DND-41 (cell line): ENCODE data around the gene DPY19L1.

ENCODE experiments used
- ATAC-seq: fragments of 200-7000 bp; cut with Tn5 transposase; 3 replicates; pipeline ENCODE4 v1.9.1; 2021; ENCODE audit warnings: low read depth; ENCODE audit not compliant: insufficient read depth
- DNase-seq: peaks from one replicate; pipeline ENCODE4 v3.0.0-alpha.2; 2020
- H2AFZ ChIP-seq: 2 replicates; pipeline ENCODE4 v1.6.0; 2012; ENCODE audit warnings: low read depth, low read length
- H3K27ac ChIP-seq: 2 replicates; pipeline ENCODE4 v1.5.1; 2012; ENCODE audit warnings: low read length, inconsistent platforms
- H3K27me3 ChIP-seq: fragments of 200-600 bp; sonication (generic); 2 replicates; pipeline ENCODE4 v1.6.0; 2012; ENCODE audit warnings: low read length, mild to moderate bottlenecking, inconsistent platforms; ENCODE audit not compliant: insufficient read depth, poor library complexity
- H3K36me3 ChIP-seq: 2 replicates; pipeline ENCODE4 v1.5.1; 2012; ENCODE audit warnings: low read length, inconsistent platforms; ENCODE audit not compliant: insufficient read depth
- H3K4me1 ChIP-seq: 2 replicates; pipeline ENCODE4 v1.5.1; 2012; ENCODE audit warnings: mild to moderate bottlenecking, low read length; ENCODE audit not compliant: insufficient read depth
- H3K4me2 ChIP-seq: 2 replicates; pipeline ENCODE4 v1.6.0; 2012; ENCODE audit warnings: mild to moderate bottlenecking, moderate library complexity, low read length, inconsistent platforms; ENCODE audit not compliant: insufficient read depth
- H3K4me3 ChIP-seq, 2 experiments: fragments of 200-600 bp in 1 of 2; shearing (Covaris generic) in 1 of 2; 2 replicates each; pipeline ENCODE4 v1.5.1; 2012 to 2016; ENCODE audit warnings: inconsistent platforms in 2 of 2, low read length in 2 of 2, mild to moderate bottlenecking in 2 of 2, low read depth in 1 of 2, moderate library complexity in 1 of 2
- H3K79me2 ChIP-seq: 2 replicates; pipeline ENCODE4 v1.6.0; 2012; ENCODE audit warnings: low read length, inconsistent platforms; ENCODE audit not compliant: insufficient read depth
- H3K9ac ChIP-seq: 2 replicates; pipeline ENCODE4 v1.6.0; 2012; ENCODE audit warnings: low read depth, mild to moderate bottlenecking, inconsistent platforms, low read length, moderate library complexity
- H3K9me3 ChIP-seq: 2 replicates; pipeline ENCODE4 v1.5.1; 2012; ENCODE audit warnings: low read length, moderate library complexity, mild to moderate bottlenecking, inconsistent platforms; ENCODE audit not compliant: insufficient read depth, severe bottlenecking
- H4K20me1 ChIP-seq: 2 replicates; pipeline ENCODE4 v1.6.0; 2012; ENCODE audit warnings: low read length; ENCODE audit not compliant: insufficient read depth
- EZH2 ChIP-seq: IDR thresholded peaks from 3 replicates; pipeline ENCODE4 v1.6.1; 2012; ENCODE audit warnings: borderline replicate concordance, low read depth, mild to moderate bottlenecking, moderate library complexity, low read length, inconsistent platforms; ENCODE audit not compliant: severe bottlenecking
- TF ChIP-seq, protein P1 (sequence below): IDR thresholded peaks from 2 replicates; pipeline ENCODE4 v1.5.1; 2012; ENCODE audit warnings: borderline replicate concordance, low read length, moderate library complexity, mild to moderate bottlenecking; ENCODE audit not compliant: poor library complexity, severe bottlenecking; ENCODE audit errors: extremely low read depth

Gene DPY19L1

GRCh38 chr7:35032166-35032565 lies 5.1 kb downstream of the DPY19L1 start:
- Histone ChIP-seq H3K4me2 (no peak overlapping the region), H4K20me1 (peaks cover 6% of the 10 kb centered on the region; the same call in 1 of the 2 replicates), H3K27me3 (peaks cover 8% of the 10 kb centered on the region), H3K9me3 (no peaks in the 10 kb centered on the region), H3K36me3 (no peaks in the 10 kb centered on the region), H3K79me2 (peaks cover 9% of the 10 kb centered on the region; the same call in 1 of the 2 replicates), H3K9ac (no peak overlapping the region), H3K4me1 (peaks cover 22% of the 10 kb centered on the region), H3K4me3 (no peak overlapping the region), H2AFZ (no peak overlapping the region), H3K27ac (no peak overlapping the region)
- ATAC-seq = no peak
- TF ChIP-seq, protein P1, sequence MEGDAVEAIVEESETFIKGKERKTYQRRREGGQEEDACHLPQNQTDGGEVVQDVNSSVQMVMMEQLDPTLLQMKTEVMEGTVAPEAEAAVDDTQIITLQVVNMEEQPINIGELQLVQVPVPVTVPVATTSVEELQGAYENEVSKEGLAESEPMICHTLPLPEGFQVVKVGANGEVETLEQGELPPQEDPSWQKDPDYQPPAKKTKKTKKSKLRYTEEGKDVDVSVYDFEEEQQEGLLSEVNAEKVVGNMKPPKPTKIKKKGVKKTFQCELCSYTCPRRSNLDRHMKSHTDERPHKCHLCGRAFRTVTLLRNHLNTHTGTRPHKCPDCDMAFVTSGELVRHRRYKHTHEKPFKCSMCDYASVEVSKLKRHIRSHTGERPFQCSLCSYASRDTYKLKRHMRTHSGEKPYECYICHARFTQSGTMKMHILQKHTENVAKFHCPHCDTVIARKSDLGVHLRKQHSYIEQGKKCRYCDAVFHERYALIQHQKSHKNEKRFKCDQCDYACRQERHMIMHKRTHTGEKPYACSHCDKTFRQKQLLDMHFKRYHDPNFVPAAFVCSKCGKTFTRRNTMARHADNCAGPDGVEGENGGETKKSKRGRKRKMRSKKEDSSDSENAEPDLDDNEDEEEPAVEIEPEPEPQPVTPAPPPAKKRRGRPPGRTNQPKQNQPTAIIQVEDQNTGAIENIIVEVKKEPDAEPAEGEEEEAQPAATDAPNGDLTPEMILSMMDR = no peak
- no peak for TF ChIP-seq EZH2
- no peak for DNase-seq

DNA sequence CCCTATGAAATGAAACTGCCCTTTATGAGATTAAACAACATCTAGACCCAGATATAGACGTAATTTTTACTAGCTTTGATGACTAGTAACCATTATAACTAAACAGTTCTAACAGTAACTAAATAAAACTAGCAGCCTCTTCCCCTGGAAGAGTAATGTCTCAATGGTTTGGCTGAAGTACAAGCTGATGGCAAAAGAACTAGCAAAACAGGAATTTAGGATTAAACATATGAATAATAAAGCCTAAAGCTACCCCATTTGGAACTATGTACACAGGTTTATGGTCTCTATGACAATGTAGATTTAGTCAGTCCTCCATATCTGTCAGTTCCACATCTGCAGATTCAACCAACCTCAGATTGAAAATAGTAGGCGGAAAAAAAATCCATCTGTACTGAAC lies 6.4 kb downstream of the DPY19L1 start:
- no peak overlapping the region for H3K27ac ChIP-seq
- H3K4me2 ChIP-seq = no peak overlapping the region
- H3K4me3 ChIP-seq = no peak overlapping the region
- H3K27me3 ChIP-seq = no peaks in the 10 kb centered on the region
- no peaks in the 10 kb centered on the region for H3K36me3 ChIP-seq
- ATAC-seq = no peak
- H3K79me2 ChIP-seq = peaks cover 6% of the 10 kb centered on the region; the same call in 1 of the 2 replicates
- peaks cover 6% of the 10 kb centered on the region; the same call in 1 of the 2 replicates for H4K20me1 ChIP-seq
- DNase-seq = no peak
- H2AFZ ChIP-seq = no peak overlapping the region
- TF ChIP-seq EZH2 = no peak
- TF ChIP-seq, protein P1 = no peak
- H3K9ac ChIP-seq = no peak overlapping the region
- no peaks in the 10 kb centered on the region for H3K9me3 ChIP-seq
- H3K4me1 ChIP-seq = peaks cover 12% of the 10 kb centered on the region; the same call in 1 of the 2 replicates

DNA sequence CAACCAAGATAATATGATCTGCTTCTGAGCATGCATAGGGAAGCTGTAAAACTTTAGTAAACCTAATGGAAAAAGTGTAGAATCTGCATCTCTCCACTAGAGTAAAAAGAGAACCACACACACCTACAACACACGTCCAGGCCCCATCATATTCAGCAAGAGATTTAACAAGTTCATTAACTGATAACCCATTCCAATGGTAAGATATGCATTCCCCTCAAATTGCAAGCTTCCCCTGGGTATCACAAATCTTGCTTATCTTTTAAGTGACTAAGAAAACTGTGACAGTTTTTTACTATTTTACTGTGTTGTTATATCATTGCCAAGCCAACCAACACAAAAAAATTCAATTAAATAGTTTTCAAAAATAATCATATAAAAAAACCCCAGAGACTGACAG lies 8.0 kb downstream of the DPY19L1 start:
- no peaks in the 10 kb centered on the region for H3K36me3 ChIP-seq
- ATAC-seq (no peak), DNase-seq (no peak)
- no peak overlapping the region for H3K9ac ChIP-seq
- H3K9me3 ChIP-seq = no peaks in the 10 kb centered on the region
- TF ChIP-seq, protein P1 = no peak
- TF ChIP-seq EZH2 = no peak
- H3K4me3 ChIP-seq = no peak overlapping the region
- H3K27me3 ChIP-seq = no peaks in the 10 kb centered on the region
- H3K4me1 ChIP-seq = no peaks in the 10 kb centered on the region
- no peak overlapping the region for H3K27ac ChIP-seq
- H4K20me1 ChIP-seq = peaks cover 6% of the 10 kb centered on the region; the same call in 1 of the 2 replicates
- peaks cover 6% of the 10 kb centered on the region; the same call in 1 of the 2 replicates for H3K79me2 ChIP-seq
- H3K4me2 ChIP-seq = no peak overlapping the region
- no peak overlapping the region for H2AFZ ChIP-seq

GRCh38 chr7:35026150-35026549 lies 11.1 kb downstream of the DPY19L1 start:
- DNase-seq (no peak), ATAC-seq (no peak)
- no peak overlapping the region for H3K9ac ChIP-seq
- H3K4me1 ChIP-seq = no peaks in the 10 kb centered on the region
- no peaks in the 10 kb centered on the region for H3K79me2 ChIP-seq
- H4K20me1 ChIP-seq = no peaks in the 10 kb centered on the region
- H3K9me3 ChIP-seq = no peaks in the 10 kb centered on the region
- H3K4me2 ChIP-seq = no peak overlapping the region
- no peak overlapping the region for H3K4me3 ChIP-seq
- H3K27me3 ChIP-seq = no peaks in the 10 kb centered on the region
- no peaks in the 10 kb centered on the region for H3K36me3 ChIP-seq
- no peak overlapping the region for H3K27ac ChIP-seq
- TF ChIP-seq, protein P1 = no peak
- no peak for TF ChIP-seq EZH2
- no peak overlapping the region for H2AFZ ChIP-seq
